DMS114 treated with DMSO at 0.1 percent for 48 hours (cell line): ENCODE results near the gene SCLT1.

Source experiments
- DNase-seq: peaks from one replicate; lab custom pipeline; 2025; ENCODE audit not compliant: unreplicated experiment; lab: John Stamatoyannopoulos, UW

Gene SCLT1

DNA sequence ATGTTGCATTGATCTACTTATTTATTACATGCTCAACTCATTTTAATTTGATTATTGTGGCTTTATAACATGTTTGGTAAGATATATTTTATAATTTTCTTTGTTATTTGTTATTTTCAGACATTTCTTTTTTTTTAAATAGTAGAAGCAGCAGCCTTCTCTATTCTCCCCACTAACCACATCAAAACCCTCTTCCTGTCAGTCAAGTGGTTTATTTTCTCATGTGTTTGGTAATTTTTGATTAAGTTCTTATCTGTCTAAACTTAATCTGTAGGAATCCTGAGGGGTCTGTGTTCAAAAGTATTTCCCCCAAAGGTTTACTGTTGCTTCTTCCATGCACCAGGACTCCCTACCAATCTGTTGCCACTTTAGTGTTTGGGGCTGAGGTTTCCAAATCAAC lies 131.9 kb downstream of the SCLT1 start:
- DNase-seq, result no peak

GRCh38 chr4:128958194-128958593 lies 135.1 kb downstream of the SCLT1 start:
- no peak for DNase-seq

DNA sequence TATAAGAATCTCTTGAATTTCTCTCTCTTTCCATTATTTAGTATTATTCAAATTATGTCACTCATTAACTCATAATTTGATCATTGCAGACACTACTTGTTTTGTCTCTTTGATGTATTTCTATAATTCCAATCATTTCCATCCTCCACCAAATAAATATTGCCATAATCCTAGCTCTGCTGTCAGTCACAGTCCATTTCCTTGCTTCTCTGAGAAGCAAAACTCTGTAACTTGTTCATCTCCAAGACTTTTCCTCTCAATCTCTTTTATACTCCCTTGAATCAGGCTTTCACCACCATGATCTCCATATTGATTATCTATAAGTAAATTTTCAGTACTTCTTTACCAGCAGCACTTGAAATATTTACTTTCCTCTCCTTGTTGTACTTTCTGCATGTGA lies 135.9 kb downstream of the SCLT1 start:
- DNase-seq, result no peak

DNA sequence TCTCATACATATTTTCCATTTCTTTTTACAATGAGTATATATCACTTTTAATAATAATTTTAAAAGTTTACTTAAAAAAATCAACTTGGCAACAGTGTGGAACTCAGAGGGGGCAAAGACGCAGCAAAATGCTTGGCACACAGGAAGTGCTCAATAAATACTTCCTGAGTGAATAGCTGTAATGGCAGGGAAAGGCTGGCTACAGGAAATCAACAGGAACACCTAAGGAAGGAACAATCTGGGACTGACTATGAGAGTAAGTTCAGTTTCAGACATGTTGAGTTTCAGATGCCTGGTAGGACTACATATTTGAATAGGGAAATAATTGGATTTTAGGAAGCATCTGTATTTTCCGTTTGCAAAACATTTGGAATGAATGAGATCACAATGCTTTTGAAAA lies 137.6 kb downstream of the SCLT1 start:
- DNase-seq, result no peak

- no peak for DNase-seq
These were observed 138.4 kb downstream of the SCLT1 start for GRCh38 chr4:128954941-128955340.

DNA sequence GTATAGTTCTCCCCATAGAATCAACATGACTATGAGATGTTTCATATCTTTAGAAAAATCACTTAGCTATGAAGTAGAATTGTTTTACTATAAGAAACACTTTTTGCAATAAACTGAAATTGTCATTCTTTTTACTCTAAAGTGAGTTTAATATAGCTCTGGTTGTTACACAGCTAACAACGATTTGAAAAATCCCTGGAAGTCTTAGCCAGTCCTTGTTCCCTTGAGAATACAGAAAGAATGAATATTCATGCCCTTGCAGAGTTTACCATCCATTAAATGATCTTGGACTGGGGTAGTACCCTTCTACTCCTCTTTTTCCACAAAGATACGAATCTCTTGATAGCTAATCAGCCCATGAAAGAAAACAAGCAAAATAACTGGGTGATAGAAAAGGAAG lies 142.0 kb downstream of the SCLT1 start:
- no peak for DNase-seq

DNA sequence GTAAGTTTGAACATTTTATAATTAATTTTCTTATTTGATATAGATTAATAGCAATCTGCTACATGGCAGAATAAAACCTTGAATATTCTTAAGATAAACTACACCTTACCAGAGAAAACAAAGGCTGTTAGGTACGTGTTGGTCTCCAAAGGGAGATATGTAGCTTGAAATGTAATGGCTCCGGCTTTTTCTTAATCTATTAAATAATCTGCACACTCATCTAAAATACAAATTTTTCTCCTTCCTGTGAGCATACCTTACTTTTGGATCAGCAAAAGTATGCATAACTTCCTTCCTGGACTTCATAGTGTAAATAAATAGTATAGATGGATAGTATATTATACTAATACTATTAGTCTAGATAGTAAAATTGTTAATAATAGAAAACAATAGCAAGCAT lies 142.5 kb downstream of the SCLT1 start:
- no peak for DNase-seq

DNA sequence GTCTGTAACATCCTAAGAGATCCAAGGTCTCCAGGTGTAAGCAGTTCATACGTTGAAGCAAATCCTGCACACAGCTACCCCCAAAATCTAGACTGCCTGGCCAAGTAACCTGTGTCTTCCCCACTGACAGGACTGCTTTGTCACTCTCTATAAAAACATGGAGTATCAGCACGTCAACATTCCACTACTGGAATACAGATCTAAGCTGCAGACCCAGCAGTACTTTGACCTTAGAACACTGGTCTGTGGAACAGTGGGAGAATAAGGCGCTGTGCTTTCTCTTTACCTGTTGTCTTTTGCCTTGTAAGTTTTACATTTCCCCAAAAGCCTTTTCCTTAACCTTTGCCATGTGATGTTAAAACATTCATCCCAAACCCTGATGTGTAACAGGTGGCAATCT lies 146.4 kb downstream of the SCLT1 start:
- DNase-seq, result no peak

GRCh38 chr4:128942607-128943006 lies 150.7 kb downstream of the SCLT1 start:
- no peak for DNase-seq

DNA sequence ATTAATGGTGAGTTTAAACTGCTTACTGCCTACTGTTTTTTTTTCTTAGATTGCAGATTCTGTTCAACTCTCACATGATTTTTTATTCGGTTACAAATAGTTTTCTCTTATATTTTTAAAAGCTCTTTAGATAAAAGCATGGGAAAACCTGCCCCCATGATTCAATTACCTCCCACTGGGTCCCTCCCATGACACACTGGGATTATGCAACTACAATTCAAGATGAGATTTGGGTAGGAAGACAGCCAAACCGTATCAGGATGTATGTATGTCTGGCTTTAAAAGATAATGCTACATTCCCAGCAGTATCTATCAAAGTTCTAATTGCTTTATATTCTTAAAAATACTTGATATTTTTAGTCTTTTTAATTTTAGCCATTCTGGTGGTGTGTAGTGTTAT lies 152.4 kb downstream of the SCLT1 start:
- DNase-seq, result no peak

DNA sequence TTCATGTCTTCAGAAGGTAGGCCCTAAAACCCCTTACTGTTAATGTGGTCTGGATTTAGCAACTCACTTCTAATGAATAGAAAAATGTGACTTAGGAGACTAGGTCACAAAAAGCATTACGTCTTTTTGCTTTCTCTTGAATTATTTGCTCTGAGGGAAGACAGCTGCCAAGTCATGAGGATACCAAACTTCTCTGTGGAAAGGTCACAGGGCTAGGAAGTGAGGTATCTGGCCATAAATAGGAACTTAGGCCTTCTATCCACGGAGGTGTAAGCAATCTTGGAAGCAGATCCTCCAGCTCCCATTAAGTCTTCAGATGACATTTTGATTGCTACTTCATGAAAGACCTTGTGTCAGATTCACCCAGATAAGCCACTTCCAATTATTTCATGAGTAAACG lies 163.3 kb downstream of the SCLT1 start:
- DNase-seq, result no peak

GRCh38 chr4:128924951-128925350 lies 168.4 kb downstream of the SCLT1 start:
- DNase-seq, result no peak

- no peak for DNase-seq
These were observed 171.4 kb downstream of the SCLT1 start for GRCh38 chr4:128921954-128922353.

DNA sequence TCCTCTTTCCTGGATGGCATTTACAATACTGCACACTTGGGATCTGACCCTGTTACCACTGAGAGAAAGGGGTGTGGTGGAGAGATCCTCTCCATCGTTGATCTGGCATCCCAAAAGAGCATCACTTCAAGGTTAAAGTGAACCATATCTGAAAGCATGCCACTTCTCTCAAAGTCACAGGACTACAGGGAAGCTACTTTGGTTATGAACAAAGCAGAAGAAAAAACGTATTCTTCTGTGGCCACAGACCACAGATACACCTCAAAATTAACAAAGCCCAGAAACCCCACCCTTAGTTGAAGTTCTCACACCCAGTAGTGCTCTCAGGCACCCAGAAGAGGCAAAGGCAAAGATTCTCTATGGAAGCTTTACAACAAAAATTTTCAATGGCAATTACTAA lies 175.6 kb downstream of the SCLT1 start:
- no peak for DNase-seq

DNA sequence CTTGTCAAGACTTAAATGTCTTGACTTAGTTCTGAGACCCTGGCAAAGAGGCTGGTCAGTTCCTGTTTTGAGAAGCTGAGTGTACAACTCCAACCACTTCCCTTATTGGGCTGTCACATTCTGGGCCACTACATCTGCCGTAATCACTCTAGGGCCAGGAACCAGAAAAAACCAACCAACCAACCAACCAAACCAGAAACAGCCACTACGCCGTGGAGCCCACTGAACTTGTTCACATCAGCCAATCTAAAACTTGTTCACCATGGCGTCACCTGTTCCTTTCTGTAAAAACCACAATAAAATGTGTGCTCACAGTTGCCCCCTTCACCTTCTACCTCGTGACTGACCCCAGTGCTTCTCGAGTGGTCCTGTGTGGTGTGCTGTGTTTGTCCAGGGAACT lies 176.5 kb downstream of the SCLT1 start:
- no peak for DNase-seq

- DNase-seq, result no peak
These were observed 177.8 kb downstream of the SCLT1 start for GRCh38 chr4:128915544-128915943.

- no peak for DNase-seq
These were observed 180.1 kb downstream of the SCLT1 start for GRCh38 chr4:128913228-128913627.

DNA sequence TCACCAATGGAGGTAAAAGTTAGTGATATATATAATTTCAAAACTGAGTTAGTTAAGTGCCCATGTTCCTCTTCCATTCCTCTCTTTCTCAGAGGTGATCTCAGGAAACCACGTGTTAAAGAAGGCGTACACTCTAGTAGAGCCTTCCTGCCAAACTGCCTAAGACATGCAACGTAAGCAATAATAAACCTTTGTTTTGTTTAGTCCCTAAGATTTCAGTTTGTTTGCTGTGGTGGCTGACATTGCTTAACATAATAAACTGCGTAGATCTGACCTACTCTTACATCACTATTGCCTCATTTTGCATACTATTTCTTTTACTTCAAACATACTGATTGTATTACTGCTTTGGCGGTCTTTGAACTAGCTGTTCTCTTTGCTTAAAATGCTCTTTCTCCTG lies 184.6 kb downstream of the SCLT1 start:
- no peak for DNase-seq

DNA sequence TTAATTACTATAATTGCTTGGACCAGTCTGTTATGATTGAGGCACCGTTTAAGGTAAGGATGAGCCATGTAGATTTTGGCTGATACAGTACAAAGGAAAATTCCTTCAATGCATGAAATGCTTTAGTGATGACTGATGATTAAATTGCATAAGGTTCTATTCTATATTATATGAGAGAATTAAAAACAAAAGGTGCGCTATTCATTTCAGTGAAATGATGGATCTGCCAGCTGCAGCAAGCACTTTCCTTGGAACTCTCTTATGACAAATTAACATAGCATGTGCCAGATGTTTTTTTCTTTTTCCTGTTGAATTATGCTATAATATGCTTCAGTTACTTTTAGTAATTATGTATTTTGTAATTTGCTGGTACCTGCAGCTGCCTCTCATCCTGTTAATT lies 185.4 kb downstream of the SCLT1 start:
- DNase-seq, result no peak

DNA sequence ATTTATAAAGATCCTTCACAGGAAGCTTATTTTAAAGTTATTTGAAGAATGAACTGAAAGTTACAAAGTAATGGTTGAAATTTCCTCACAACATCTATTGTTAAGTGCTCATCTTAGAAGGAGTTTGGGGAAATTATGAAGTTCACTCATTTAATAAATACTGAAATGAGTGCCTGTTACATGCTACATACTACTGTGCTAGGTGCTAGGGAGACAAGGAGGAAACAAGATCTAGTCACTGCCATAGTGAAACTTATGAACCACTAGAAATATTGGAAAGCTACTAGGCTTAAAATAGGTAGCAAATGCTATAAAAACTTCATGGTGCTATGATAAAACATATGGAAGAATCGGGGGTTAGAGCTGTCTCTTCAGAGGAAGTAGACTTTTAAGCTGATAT lies 186.8 kb downstream of the SCLT1 start:
- no peak for DNase-seq

GRCh38 chr4:128904821-128905220 lies 188.5 kb downstream of the SCLT1 start:
- no peak for DNase-seq

- no peak for DNase-seq
These were observed 212.7 kb downstream of the SCLT1 start for GRCh38 chr4:128880662-128881061.

DNA sequence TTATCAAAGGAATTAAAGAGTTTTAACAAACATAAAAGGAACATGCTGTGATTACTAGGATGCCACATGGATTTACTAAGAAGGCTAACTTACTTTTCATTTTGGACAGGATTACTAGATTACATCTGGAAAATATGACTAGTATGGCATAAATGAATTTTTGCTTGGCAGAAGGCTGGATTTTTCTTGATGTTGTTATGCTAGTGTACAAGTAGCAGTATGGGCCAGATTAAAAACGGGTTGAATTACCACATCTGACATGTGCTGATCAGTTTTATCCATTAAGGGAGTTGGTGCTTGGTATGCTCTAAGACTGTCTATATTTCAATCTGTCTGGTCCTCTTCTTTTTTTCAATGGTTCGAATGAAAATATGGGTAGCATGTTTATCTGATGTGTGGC lies 213.4 kb downstream of the SCLT1 start:
- no peak for DNase-seq

- DNase-seq, result no peak
These were observed 214.1 kb downstream of the SCLT1 start for GRCh38 chr4:128879283-128879682.
